Activated CD4-positive, alpha-beta T cell treated with anti-CD3 and anti-CD28 coated beads, Interleukin-2, amount 50 U/mL, for 1 hour (primary cell): ENCODE results near the gene GDF7.

Source experiments
- DNase-seq: peaks from one replicate; pipeline ENCODE4 v3.0.0-alpha.2; 2020

GDF7 gene

DNA sequence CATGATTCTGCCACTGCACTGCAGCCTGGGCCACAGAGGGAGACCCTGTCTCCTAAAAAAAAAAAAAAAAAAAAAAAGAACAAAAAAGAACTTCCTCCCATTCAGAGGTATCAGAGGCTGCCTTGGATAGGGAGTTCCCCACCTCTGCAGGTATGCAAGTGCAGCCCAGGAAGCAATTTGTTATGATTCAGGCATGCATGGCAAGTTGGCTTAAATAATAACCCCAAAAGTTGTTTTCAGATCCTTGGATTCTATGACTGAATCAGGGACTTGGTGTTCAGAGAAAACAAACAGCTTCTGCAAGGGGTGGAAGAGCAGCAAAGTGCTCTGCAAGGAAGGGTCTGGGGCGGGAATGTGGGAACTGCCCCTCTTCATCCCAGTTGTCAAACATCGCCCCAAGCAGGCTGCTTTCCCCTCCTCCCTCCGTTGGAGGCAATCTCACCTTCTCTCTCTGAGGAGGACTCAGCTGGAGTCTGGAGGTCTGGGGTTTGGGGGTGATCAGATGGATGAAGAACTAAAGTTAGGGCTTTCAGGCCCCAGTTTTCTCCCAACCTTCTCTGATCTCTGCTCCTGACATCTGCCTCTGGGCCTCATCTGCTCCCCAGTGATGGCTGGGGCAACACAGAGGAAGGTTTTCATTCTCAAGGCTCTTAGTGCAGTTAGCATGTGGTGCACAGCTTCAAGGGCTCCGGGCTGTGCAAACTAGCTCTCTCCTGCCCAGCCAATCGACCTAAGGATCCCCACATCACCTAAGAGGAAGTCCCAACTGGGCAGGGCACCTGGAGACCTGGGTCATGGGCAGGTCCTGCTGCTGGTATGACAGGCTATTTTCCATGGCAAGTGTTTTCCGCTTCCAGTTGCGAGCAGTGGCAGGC, 3.5 kb upstream of the GDF7 start:
- no peak for DNase-seq

DNA sequence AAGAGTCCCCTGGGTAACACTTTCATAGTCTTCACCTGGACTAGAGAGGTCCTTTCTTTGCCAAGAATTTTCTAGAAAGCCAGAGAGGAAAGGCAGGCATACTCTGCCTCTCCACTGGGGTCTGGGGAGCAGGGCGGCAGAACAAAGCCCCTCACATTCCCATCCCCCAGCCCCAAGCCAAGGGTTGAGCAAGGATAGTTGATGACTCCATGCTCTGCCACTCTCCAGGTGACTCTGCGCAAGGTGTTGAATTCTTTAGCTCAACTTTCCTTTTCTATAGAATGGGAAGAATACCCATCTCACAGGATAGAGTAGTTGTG, 2.9 kb upstream of the GDF7 start:
- DNase-seq, result no peak

DNA sequence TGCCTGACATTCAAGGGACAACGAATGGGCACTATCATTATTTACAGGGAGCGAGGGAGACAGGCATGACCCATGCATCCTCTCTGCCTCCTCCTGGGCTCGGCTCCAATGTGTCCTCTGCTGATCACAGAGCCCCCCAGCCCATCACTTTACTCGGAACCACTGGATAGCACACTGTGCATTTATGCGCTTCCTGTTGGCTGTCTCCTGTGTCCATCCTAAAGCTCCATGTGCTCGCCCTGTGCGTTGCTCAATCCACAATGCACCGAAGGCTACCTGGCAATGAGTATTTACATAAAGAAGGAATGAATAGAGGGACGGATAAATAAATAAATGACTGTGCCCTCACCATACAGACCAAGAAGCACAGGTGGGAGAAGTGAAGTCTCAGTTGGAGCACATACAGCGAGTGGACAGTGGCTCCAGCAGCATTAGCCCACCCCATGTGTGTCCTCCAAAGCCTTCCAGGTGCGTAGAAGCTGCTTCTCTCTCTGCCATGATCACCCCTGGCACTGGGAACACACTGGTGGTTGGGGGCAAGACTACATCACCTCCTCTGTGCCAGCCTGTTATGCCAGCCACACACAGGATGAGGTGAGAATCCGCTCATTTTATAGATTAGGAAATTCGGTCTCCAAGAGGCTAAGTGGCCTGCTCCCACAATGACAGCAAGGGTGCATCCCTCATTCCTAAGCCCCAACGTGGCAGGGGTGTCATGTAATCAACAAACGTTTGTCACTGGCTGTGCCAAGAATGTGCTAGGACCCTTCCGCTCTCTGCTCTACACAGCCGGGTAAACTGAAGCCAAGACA, 2.3 kb upstream of the GDF7 start:
- DNase-seq, result no peak

DNA sequence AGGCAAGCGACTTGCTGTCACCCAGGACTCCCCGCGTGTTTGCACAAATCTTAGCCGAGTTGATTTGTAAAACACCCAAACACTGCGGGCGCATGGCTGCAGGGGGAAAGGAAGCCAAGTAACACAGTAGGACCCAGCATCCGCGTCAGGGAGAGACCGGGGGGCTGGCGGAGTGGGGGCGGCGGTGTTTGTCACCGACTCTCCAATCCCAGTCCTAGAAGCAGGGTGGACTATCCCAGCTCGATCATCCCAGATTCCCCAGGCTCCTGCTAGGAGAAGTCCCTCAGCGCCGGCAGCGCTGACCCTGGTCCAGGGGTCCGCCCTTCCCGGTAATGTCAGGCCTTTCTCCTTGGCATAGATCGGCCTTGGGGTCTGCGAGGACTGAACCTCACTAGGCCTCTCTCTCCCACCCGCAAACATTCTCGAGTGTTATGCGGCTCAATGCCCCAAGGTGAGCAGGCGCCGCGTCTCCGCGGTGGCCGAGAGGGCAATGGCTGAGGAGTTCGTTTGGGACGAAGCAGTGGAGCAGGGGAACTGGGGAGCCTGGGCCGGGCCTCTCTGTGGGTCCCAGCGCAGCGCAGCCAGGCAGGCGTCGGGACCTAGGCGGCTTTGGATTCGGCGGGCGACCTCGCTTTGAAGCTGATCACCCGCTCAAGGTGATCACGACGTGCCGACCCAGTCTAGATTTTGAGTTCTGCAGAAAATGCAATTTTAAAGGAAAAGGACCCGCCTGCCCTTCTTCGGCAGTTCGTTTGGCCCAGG, 1.5 kb upstream of the GDF7 start:
- no peak for DNase-seq

DNA sequence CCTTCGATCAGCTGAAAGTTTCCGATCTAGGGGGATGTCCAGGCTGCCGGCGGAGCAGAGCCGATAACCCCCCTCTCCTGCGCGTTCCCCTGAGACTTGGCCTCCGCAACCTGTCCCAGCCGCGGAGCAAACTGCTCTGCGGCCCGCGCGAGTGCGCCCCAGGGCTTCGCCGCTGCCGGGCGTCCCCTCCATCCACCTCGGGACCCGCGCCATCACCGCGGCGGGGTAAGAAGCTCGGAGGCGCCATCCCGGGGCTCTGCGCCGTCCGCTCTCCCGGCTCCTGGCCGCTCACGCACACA, 990 bp upstream of the GDF7 start:
- DNase-seq, result no peak

DNA sequence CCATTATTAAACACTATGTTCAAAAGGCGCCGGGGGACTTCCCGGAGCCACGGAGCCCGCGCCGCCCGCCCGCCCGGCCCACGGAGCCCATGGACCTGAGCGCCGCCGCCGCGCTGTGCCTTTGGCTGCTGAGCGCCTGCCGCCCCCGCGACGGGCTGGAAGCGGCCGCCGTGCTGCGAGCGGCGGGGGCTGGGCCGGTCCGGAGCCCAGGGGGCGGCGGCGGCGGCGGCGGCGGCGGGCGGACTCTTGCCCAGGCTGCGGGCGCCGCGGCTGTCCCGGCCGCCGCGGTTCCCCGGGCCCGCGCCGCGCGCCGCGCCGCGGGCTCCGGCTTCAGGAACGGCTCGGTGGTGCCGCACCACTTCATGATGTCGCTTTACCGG, 197 bp downstream of the GDF7 start:
- no peak for DNase-seq

DNA sequence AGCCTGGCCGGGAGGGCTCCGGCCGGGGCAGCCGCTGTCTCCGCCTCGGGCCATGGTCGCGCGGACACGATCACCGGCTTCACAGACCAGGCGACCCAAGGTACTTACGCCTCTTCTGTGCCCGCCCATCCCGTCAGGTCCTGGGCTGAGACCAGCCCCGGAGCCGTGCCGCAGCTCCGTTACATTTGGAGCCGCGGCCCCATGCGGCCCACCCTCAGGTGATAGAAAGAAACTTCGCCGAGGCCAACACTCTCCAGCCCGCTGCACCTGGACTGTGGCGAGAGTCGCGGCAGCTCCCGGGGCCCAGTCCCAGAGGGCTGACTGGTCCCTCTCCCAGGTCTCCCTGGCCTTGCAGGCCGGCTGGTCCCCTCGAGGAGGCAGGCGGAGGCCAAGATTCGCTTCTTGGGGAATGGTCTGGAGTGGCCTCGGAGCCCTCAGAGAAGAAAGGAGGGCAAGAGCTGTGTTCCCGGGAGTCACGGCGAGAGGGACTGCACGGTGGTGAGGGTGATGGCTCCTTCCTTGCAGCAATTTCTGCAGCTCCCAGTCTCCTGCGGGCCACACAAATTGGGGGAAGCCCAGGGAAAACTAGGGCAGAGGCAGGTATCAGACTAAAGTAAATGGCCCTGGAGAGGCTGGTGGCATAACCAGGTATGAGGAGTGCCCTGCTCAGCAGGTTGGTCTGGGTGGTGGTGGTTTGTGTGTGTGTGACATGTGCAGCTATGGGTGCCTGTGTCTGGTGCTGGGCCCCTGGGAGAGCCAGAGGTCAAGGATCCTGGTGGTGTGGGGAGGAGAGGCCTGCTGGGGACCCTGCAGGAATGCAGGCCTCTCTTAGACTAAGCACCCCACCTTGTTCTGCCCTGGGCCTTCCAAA, 822 bp downstream of the GDF7 start:
- no peak for DNase-seq

DNA sequence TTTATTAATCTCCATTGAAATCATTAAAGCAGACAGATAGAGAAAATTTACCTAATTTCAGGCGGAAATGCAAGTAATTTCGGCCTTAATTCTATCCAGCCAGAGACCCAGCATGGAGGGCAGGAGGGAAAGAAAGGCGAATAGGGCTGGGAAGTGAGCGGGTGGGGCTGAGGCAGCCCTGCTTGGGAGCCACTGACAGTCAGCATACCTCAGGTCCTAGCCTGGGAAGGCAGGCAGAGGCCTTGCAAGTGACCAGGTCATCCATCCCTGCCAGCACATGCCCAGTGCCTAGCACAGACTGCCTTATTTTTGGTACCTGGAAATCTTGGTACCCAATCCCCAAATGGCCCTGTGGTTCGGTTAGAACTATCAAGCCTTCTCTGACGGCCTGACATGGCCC, 1.5 kb downstream of the GDF7 start:
- DNase-seq, result no peak

DNA sequence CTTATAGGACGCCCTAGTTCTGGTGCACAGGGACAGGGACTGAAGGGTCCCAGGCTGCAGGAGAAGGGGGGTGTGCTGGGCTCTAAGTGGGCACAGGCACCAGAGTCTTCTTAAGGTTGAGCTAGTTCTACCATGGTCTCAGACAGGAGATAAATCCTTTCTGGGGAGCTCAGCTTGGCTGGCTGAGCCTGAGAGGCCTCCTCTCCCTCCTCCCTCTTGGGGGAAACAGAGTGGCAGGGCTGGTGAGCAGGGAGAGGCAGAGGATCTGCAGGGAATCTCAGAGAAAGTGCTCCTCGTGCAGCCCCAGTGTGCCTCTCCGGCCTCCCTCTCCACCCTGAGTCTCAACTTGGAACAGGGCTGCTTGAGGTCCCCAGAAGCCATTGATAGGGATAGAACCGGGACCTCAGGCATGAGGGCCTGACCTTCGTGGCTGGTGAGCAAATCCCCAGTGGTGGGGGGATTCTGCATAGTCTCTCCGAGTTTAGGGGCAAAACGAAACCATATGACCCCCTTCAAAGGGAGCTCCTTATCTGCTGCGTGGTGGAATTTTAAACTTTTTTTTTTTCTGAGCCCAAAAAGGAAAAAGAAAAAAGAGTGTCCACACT, 2.0 kb downstream of the GDF7 start:
- no peak for DNase-seq

DNA sequence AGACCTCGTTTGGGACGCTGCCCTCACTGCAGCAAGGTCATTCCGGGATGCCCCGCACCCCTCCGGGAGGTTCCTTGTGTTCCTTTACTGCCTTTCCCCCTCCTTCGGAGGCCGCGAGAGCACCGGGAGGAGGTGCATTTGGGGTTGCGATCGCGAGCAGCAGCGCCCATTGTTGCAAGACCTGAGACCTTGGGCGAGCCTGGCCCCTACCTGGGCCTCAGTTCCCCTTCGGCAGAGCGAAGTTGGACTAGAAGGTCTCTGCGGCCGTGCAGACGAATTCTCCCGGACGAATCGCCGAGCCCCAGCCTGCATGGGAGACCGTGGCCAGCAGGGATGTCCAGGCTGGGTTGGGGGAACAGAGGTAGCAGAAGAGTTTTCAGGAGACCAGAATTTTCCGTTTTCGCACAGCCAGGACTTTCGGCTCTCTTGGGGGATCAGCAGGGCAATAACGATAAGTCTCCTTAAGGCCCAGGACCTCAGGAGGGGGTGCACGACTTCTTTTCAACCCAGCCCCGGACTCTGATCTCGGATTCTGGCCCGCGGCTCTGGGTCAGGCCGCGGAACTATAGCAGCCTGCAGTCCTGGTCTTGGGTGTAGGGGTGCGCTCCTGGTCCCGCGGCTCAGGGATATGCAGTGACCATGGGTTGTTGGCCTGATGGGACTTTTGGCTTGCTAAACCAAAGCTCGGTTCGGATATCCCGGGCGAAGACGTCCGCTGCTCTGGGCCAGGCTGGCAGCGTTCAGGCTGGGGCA, 2.8 kb downstream of the GDF7 start:
- no peak for DNase-seq

DNA sequence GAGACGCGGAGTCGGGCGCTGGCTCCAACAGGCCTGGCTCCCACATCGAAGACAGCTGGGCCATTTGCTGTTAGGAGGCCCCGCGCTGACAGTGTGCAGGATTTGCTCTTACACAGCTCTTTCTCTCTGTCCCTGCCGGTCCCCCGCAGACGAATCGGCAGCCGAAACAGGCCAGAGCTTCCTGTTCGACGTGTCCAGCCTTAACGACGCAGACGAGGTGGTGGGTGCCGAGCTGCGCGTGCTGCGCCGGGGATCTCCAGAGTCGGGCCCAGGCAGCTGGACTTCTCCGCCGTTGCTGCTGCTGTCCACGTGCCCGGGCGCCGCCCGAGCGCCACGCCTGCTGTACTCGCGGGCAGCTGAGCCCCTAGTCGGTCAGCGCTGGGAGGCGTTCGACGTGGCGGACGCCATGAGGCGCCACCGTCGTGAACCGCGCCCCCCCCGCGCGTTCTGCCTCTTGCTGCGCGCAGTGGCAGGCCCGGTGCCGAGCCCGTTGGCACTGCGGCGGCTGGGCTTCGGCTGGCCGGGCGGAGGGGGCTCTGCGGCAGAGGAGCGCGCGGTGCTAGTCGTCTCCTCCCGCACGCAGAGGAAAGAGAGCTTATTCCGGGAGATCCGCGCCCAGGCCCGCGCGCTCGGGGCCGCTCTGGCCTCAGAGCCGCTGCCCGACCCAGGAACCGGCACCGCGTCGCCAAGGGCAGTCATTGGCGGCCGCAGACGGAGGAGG, 3.5 kb downstream of the GDF7 start:
- no peak for DNase-seq

DNA sequence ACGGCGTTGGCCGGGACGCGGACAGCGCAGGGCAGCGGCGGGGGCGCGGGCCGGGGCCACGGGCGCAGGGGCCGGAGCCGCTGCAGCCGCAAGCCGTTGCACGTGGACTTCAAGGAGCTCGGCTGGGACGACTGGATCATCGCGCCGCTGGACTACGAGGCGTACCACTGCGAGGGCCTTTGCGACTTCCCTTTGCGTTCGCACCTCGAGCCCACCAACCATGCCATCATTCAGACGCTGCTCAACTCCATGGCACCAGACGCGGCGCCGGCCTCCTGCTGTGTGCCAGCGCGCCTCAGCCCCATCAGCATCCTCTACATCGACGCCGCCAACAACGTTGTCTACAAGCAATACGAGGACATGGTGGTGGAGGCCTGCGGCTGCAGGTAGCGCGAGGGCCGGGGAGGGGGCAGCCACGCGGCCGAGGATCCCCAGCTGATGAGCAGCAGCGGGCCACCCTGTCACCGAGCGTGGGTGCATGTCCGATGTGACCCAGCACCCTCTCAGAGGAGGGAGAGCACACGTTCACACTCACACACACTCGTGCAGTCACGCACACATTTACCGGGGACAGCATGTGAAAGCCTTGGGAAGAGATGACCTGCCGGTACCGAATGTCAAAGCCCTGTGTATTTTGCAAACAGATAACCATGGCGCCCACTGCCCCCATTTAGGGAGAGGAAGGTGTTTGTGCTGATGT, 4.2 kb downstream of the GDF7 start:
- no peak for DNase-seq

DNA sequence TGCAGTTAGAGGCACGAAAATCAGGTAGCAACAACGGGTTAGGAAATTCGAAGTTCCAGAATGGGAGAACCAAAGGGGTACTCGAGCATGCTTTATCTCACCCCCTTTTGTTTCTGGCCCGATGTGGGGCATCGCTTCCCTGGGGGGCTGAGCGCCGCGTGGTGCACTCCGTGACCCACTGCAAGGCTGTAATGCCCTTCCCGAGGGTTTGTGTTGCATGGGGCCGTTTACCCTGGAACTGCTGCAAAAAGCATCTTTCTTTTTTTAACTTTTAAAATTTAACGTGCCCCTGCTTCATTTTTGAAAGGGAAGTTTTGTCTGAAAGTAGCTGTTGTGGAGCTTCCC, 4.8 kb downstream of the GDF7 start:
- no peak for DNase-seq

DNA sequence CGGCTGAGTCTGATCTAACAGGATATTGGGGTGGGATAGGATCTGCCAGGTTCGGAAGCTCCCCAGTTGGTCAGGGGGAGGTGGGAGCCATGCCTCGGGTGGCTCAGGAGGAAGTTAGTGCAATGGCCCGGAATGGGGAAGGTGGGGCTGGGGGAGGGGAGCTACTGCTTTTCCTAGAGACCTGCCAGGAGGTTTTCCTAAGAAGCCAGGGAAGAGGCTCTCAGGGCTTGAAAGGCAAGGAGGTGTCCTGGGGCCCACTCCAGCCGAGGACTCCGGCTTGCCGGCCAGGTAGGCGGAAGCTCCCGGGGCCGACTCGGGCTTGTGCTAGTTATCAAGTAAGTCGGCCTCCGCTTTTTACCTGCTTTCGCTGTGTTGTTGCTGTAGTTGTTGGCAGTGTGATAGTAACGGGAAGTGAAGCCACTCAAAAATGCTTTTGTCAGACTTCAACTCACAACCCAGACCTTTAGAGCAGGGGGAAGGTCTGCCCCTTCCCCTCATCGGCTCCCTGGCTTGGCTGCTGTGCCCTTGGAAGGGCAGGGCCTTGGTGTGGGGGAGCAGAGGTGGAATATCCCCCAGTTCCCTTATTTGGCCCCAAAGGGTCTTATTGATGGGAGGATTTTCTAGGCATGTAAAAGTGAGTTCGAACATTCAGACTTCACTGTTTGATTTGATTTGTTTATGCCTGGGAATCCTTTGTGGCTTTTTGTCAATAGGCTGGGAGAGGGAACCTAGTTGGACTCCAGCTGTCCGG, 5.4 kb downstream of the GDF7 start:
- no peak for DNase-seq

DNA sequence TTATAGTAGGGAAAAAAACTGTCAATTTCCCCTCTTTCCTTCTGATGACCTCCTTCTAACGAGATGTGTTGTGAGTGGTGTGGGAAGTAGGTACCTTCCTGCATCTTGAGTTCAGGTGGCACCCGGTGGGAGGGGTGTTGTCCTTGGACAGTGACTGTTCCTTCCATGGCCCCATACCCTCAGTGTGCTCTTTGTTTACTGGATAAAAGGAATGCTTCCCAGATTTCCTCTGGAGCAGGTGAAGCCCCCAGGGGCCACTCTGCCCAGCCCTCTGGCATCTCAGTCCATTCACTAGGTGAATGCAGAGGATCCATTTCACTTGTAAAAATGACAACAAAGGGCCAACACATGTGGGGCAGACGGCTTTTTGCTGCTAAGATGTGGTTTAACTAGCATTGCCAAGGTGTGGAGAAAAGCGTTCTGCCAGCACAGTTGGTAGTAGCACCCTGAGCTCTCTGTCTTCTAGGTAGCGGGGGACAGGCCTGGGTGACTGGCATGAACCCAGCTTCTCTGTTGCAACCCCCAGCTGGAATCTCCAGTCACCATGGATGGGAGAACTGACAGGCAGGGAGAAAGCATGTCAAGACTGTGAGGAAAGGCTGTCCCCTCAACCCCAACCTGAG, 6.9 kb downstream of the GDF7 start:
- DNase-seq, result no peak

DNA sequence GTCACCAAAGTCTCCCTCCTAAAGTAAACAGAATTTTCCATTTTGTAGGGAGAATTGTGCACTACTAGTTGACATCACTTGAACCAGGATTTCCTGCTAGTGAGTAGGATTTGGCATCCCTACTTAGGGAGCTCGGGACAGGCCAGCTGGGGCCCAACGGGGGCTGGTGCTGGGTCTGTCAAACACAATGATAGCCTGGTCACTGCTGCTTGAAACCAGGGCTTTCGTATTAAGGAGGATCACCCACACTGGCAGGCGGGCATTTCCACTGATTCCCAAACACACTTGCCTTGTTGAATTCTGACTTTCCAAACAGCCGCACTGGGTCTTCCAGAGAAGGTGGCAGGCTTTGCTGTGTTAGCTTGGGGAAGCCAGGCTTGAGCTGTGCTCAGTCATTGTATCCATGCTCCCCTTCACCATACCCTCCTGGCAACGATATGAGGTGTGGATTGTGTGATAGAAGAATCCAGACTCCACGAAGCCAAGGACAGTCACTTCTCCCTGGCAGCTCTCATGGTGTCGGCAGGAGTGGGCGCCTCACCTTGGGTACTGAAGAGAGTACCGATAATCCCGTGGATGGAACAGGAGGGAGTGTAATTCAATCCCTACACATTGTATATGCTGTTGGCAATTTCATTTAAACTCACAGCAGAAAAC, 7.5 kb downstream of the GDF7 start:
- DNase-seq, result no peak

DNA sequence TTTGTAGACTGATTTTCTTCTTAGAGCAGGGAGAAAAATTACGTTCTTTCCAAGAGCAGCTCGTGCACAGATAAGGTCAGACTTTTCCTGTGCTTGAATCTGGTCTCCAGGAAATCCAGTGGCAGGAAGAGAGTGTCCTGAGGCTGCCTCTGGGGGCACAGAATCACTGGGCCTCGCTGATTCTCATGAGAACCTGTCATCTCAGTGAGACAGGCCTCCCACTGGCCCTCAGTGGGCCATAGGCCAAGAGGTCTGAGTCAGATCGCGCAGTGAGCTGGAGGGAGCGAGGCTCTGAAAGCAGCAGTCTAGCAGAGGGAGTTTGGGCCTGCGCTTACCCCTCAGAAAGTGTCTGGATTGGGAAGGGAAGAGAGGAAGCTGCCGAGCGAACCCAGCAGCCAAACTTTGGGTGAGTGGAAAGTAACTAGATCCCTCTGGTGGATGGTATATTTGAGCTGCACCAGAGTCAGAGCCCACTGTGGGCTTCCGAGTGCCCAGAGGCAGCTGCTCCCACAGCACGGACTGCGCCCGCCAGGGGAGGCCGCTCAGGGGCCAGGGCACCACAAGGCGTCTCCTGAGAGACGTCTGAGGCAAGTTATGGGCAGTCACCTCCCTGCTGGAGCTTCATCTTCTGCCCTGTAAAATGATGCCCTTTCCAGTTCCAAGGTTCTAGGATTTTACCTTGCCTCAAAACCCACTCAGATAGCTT, 8.2 kb downstream of the GDF7 start:
- no peak for DNase-seq
